ENCODE data around the gene CAPZB.

Gene CAPZB

DNA sequence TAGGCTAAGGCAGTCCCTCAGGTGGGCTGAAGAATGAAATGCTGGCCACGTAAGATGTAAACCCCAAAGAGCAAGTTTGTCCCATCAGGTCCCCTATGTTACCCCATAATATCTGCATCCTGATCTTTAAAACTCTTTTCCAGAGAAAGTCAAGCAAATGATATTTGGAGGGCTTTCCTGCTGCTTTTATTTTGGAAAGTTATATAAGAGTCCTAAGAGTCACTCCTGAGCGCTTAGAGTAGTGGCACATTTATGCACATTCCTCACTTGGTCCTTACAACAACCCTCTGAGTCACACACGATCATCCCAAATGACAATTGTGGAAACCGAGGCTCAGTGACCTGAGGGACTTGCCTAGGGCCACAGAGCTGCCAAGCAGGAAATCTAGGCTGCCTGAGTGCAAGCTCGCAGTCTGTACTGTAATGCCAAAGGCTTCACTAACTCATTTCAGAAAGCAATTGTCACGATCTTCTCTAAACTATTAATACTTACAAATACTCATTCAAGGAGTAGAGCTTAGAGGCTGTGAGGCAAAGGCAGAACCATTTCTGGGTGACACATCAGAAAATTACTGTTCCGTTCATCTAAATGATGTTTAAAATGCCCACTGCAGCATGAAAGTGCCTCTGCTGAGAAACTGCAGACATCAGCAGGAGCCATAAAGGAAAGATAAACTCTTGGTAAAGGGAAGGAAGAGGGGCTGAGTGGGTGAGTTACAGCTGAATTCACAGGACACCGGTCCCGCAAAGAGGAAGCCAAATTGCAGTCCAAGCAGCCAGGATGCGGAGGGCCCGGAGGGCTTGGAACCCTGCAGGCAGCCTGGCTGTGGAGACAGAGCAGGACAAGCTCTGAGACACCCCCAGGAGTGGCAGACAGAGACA, 30.8 kb downstream of the CAPZB start:
- Mint-ChIP-seq H3K27ac (peak overlapping the region; percentile 86), H3K27me3 (no peaks in the 10 kb centered on the region), H3K4me3 (peak overlapping the region; percentile 15), H3K4me1 (ENCODE audit: low read depth) (peaks cover 92% of the 10 kb centered on the region), H3K9me3 (no peaks in the 10 kb centered on the region), H3K36me3 (ENCODE audit: low read depth) (peaks cover 26% of the 10 kb centered on the region)
- DNase-seq: no peak

DNA sequence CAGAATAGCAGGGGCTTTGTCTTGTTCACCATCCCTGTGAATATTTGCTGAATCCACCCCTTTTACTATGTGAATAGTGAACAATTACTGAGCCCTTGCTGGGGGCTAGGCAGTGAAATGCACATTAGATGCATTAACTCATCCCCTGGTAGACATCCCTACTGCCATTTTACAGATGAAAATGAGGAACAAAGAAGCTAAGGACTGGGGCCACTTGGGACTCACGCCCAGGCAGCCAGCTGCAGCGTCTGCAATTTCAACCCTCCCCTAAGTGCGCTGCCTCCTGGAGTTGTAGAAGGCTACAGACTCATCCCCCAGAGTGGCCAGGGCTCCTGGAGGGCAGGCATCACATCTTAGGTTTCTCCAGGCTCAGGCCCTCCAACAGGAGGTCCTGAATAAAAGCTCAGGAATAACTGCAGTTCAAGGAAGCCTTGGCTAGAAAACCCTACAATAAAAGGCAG, 31.6 kb downstream of the CAPZB start:
- Mint-ChIP-seq H3K27ac (peak overlapping the region; percentile 86), H3K9me3 (no peaks in the 10 kb centered on the region), H3K36me3 (ENCODE audit: low read depth) (peaks cover 28% of the 10 kb centered on the region), H3K4me1 (ENCODE audit: low read depth) (peaks cover 92% of the 10 kb centered on the region), H3K27me3 (no peaks in the 10 kb centered on the region), H3K4me3 (no peak overlapping the region)
- DNase-seq: no peak

DNA sequence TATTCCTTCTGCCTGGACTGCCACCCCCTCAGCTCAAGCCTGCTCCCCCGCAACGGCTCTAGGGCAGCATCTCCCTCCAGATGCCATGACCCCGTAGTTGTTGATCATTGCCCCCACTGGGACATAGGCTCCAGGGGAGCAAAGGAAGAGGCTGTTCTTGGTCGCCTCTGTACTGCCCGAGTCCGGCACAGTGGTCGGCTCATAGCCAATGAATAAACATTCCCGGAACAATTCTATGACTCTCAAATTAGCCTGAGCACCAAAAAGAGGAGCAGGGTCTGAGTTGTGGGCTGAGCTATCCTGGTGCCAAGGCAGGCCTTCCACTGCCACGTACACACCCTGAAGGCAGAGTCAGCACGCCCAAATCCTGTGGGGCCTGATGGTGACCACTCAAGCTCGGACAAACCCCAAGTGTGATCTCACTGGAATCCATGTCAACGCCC, 33.1 kb downstream of the CAPZB start:
- Mint-ChIP-seq H3K27me3 (no peaks in the 10 kb centered on the region), H3K9me3 (no peaks in the 10 kb centered on the region), H3K4me1 (ENCODE audit: low read depth) (peaks cover 94% of the 10 kb centered on the region), H3K4me3 (no peak overlapping the region), H3K36me3 (ENCODE audit: low read depth) (peaks cover 38% of the 10 kb centered on the region), H3K27ac (peak overlapping the region; percentile 74)
- DNase-seq: no peak

DNA sequence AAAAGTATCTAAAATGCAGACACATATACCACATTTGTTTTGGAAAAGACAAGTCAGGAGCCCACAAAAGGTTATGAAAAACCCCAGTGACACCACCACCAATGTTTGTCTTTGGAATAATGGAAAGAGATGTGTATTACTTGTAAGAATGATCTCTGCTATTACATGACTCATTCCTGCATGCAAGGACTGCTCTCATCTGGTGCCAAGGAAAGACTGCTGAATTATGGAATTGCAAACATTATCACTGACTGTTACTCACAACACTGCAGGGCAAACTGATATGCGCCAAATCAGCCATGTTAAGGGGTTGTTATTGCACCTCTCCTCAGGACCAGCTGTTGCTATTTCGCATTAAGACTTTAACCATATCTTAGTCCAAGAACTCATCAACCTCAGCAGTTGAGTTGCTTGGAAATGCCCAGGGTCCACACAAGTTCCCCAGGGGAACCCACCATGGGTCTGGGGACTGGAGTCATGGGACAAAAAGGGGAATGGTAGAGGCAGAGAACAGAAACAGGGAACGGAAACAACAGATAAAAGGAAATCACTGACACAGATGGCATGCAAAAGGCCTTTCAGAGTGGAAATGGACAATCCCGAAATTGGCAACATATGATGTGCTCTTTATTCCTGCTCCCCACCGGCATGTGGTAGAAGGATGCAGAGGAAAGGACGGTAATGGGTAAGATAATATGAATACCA, 34.4 kb downstream of the CAPZB start:
- Mint-ChIP-seq H3K4me1 (ENCODE audit: low read depth) (peaks cover 92% of the 10 kb centered on the region), H3K27me3 (no peaks in the 10 kb centered on the region), H3K4me3 (no peak overlapping the region), H3K36me3 (ENCODE audit: low read depth) (peaks cover 42% of the 10 kb centered on the region), H3K27ac (peak overlapping the region; percentile 87), H3K9me3 (no peaks in the 10 kb centered on the region)
- no peak for DNase-seq

DNA sequence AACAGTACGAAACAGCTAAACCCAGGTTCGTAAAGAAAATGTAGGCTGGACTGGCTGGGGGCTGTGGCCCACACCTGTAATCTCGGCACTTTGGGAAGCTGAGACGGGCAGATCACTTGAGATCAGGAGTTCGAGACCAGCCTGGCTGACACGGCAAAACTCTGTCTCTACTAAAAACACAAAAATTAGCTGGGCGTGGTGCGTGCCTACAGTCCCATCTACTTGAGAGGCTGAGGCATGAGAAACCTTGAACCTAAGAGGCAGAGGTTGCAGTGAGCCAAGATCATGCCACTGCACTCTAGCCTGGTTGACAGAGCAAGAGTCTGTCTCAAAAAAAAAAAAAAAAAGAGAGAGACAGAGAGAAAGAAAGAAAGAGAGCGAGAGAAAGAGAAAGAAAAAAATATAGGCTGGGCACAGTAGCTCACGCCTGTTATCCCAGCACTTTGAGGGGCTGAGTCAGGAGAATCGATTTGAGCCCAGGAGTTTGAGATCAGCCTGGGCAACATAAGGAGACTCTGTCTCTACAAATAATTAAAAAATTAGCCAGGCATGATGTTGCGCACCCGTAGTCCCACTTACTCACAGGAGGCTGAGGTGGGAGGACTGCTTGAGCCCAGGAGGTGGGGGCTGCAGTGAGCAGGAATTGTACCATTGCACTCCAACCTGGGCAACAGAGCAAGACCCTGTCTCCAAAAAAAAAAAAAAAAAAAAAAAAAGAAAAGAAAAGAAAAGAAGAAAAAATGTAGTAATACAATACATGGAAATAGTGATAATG, 35.7 kb downstream of the CAPZB start:
- peak overlapping the region; percentile 91 for H3K27ac Mint-ChIP-seq
- H3K27me3 Mint-ChIP-seq: no peaks in the 10 kb centered on the region
- peaks cover 53% of the 10 kb centered on the region for H3K36me3 Mint-ChIP-seq (ENCODE audit: low read depth)
- no peak overlapping the region for H3K4me3 Mint-ChIP-seq
- peaks cover 92% of the 10 kb centered on the region for H3K4me1 Mint-ChIP-seq (ENCODE audit: low read depth)
- no peaks in the 10 kb centered on the region for H3K9me3 Mint-ChIP-seq
- no peak for DNase-seq

DNA sequence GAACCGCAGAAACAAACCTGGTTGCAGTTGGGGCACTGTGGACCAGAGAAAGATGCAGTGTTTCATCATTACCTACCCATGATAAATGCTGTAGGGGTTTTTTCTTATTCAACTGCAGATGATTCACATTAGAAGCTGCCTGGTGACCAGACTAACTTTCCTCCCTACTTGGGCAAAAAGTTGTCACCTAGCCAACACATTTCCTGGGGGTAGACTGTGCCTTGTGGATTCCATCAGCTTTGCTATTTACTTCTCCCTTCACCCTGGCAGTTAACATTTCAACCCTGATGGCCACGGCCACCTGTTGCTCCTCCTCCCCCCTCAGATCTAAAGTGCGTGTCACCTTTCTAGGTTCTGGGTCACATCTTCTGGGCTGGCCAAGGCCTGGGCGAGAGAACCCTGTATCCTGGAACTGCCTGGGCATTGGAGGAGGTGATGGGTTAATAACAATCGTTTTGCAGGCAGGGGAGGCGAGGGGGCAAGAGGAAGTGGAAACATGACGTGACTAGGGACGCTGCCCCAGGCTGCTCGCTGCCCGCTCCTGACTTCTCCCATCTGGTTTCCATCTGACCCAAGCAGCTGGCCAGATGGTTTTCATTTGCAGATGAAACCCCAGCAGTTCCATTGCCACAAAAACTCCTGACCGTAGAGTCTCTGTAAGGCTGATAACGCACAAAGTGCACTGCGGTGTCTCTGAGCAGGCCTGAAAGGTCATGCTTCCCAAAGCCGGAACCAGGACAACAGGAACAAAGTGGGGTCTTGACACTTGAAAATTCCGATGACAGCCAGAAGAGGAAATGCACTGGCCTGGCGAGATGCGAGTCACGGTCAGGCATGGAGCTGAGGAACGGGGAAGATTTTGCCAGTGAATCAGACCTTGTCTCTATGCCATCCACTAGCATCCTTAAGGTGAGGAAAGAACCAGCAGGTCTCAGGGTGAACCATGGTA, 36.6 kb downstream of the CAPZB start:
- Mint-ChIP-seq H3K27ac (peak overlapping the region; percentile 91), H3K4me3 (peak overlapping the region; percentile 46), H3K27me3 (no peaks in the 10 kb centered on the region), H3K4me1 (ENCODE audit: low read depth) (peaks cover 91% of the 10 kb centered on the region), H3K36me3 (ENCODE audit: low read depth) (peaks cover 58% of the 10 kb centered on the region), H3K9me3 (no peaks in the 10 kb centered on the region)
- peak; percentile 51 for DNase-seq

DNA sequence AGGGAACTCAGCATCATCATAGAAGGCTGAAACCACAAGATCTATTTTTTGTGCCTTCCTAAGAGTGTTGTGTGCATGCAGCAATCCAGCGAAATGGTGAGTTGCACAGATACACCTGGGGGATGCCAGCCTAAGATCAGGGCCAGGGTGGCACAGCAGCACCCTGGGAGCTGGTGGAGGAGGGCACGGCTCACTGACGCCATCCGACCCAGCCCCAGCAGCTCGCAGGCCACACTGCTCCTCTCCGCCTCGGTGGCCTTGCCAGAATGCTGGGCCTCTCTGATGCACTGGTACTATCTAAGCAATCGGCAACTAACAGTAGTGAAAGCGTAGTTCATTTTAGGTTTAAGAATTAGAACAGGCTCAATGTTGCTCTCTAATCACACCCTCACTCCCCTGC, 37.8 kb downstream of the CAPZB start:
- Mint-ChIP-seq H3K27ac (peak overlapping the region; percentile 91), H3K4me1 (ENCODE audit: low read depth) (peaks cover 93% of the 10 kb centered on the region), H3K36me3 (ENCODE audit: low read depth) (peaks cover 61% of the 10 kb centered on the region), H3K27me3 (no peaks in the 10 kb centered on the region), H3K9me3 (no peaks in the 10 kb centered on the region), H3K4me3 (peak overlapping the region; percentile 46)
- DNase-seq: no peak

DNA sequence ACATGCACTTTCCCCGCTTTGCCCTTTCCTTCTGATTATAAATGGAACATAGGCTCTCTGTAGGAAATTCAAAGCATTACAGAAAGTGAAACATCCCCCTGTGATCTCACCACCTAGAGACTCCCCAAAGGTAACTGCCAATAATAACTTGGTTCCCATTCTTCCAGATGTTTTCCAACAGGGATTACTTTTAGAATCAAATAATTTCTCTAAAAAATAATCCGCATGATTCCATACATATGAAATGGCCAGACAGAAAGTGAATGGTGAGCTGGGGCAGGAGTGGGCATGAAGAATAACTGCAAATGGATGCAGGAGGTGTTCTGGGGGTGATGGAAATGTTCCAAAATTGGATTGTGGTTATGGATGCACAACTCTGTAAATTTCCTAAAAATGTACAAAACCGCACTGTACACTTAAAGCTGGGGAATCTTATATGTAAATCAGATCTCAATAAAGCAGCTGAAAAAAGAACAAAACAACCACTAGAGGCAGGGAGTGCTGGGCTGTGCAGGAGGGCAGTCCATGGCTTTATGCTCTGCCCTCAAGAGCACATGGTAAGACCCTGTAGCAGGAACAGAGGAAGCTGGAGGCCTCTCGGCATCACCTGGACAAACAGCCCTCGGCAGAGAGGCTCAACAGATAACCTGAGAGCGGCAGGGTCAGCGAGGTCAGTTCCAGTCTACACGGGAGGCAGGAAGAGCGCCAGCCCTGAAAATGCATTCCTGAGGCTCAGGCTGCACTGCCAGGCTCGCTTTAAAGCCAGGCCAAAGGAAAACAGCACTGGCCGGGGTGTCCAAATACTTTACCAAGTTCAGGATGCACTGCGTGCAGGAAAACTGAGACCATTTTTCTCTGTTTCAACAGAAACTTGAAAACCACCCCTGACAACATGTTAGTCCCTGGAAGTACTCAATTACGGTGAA, 39.7 kb downstream of the CAPZB start:
- peak overlapping the region; percentile 88 for H3K27ac Mint-ChIP-seq
- no peaks in the 10 kb centered on the region for H3K27me3 Mint-ChIP-seq
- H3K36me3 Mint-ChIP-seq (ENCODE audit: low read depth): peaks cover 68% of the 10 kb centered on the region
- H3K4me1 Mint-ChIP-seq (ENCODE audit: low read depth): peaks cover 94% of the 10 kb centered on the region
- H3K9me3 Mint-ChIP-seq: no peaks in the 10 kb centered on the region
- DNase-seq: no peak
- H3K4me3 Mint-ChIP-seq: peak overlapping the region; percentile 8

DNA sequence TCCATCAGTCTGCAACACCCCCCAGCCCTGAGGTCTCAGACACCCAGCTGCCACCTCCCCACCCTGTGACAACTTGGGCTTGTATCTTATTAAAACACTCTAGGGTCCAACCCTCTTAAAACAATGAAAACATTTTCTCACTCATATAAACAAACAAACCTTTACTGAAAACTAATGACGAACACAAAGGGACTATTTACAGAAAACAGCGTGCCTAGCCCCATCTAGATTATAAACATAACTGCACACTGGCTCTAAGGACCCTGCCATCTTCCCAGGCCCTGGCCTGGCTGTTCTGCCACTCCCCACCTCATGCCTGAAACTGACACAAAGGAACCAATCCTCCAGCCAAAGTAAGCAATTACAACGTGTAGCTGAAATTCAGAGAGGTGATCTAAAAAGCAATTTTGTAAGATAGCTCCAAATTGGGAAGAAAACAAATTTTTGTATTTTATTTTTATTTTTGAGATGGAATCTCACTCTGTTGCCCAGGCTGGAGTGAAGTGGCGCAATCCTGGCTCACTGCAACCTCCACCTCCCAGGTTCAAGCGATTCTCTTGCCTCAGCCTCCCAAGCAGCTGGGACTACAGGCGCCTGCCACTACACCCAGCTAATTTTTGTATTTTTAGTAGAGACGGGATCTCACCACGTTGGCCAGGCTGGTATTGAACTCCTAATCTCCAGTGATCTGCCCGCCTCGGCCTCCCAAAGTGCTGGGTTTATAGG, 40.9 kb downstream of the CAPZB start:
- Mint-ChIP-seq H3K27ac (peak overlapping the region; percentile 88), H3K4me1 (ENCODE audit: low read depth) (peaks cover 94% of the 10 kb centered on the region), H3K36me3 (ENCODE audit: low read depth) (peaks cover 68% of the 10 kb centered on the region), H3K4me3 (no peak overlapping the region), H3K27me3 (no peaks in the 10 kb centered on the region), H3K9me3 (no peaks in the 10 kb centered on the region)
- no peak for DNase-seq

DNA sequence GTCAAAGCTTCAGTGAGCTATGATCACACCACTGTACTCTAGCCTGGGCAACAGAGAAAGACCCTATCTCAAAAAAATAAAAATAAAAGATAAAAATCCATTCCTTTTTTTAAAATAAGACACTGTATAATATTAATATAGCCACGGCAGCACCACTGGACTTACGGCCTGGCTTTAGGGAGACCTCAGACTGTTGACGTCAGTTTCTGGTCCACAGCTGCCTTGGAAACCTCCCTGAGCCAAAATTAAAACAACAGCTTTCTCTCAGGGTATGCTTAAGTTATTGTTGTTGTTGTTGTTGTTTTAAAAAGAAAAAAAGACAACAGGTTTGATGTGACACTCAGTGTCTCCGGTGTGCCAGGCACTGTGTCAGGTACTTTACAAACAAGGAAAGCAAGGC, 42.0 kb downstream of the CAPZB start:
- Mint-ChIP-seq H3K27me3 (no peaks in the 10 kb centered on the region), H3K4me3 (no peak overlapping the region), H3K4me1 (ENCODE audit: low read depth) (peaks cover 94% of the 10 kb centered on the region), H3K9me3 (no peaks in the 10 kb centered on the region), H3K27ac (peak overlapping the region; percentile 86), H3K36me3 (ENCODE audit: low read depth) (peaks cover 67% of the 10 kb centered on the region)
- no peak for DNase-seq

DNA sequence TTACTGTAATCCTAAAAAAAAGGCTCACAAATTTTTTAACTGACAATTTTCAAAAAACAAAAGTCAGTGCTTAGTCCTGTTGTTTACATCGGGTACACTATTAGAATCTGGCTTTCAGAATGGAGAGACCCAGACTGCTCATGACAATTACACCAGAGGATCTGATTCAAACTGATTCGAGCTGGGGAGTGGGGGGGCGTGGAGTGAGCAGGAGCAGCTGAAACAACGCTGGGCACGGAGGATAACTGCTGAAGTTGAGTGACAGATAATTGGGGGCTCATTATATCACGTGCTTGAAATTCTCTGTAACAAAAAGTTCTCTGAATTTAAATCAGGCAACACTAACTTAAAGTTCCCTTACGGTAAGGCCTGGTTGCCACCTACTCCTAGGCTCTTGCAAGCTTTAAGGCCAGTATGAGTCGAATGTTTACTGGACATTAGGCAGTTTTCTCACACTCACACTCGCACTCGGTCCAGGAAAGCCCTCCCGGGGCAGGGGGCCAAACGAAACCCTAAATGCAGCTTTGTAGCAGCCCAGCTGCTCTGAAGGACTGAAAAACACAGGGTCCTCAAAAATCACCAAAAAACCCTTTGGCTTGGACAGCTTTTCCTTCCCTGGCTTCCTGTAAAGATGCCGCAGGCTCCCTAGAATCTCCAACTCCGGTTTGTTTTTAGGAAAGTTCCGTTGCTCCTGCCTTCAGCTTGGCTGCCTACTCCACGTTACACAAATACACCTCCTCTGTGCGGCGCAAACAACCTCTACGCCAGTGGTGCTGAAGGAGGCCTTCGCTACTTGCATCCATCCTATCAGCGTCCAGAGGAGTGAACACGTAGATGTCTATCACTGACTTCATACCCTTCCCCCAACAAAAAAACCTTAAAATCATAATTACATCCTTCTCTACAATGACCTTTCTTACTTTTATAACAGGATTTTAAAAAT, 42.9 kb downstream of the CAPZB start:
- Mint-ChIP-seq H3K36me3 (ENCODE audit: low read depth) (peaks cover 67% of the 10 kb centered on the region), H3K27me3 (no peaks in the 10 kb centered on the region), H3K27ac (peak overlapping the region; percentile 80), H3K4me3 (no peak overlapping the region), H3K9me3 (no peaks in the 10 kb centered on the region), H3K4me1 (ENCODE audit: low read depth) (peaks cover 94% of the 10 kb centered on the region)
- no peak for DNase-seq

Measured in activated T-cell treated with anti-CD3 and anti-CD28 coated beads, Interleukin-2, amount 50 U/mL, for 24 hours (primary cell).